GM13976 (cell line): ENCODE measurements around the gene ZRANB1.

Experiments
- DNase-seq: peaks from one replicate; pipeline ENCODE4 v3.0.0; 2012; ENCODE audit warnings: low spot score
- in situ Hi-C: fragments of 300-500 bp; cut with MboI; formaldehyde crosslinking; loops from one replicate; pipeline ENCODE4 v1.12.0; 2022; ENCODE audit warnings: low sequenced_read_pairs, mixed read lengths, inconsistent platforms; ENCODE audit not compliant: unreplicated experiment
- TF ChIP-seq, protein P1 (sequence below): IDR thresholded peaks from 2 replicates; pipeline ENCODE4 v1.5.1; 2012; ENCODE audit warnings: borderline replicate concordance, mild to moderate bottlenecking; ENCODE audit not compliant: insufficient read depth; ENCODE audit errors: extremely low read depth, missing control alignments, control extremely low read depth

ZRANB1 gene

DNA sequence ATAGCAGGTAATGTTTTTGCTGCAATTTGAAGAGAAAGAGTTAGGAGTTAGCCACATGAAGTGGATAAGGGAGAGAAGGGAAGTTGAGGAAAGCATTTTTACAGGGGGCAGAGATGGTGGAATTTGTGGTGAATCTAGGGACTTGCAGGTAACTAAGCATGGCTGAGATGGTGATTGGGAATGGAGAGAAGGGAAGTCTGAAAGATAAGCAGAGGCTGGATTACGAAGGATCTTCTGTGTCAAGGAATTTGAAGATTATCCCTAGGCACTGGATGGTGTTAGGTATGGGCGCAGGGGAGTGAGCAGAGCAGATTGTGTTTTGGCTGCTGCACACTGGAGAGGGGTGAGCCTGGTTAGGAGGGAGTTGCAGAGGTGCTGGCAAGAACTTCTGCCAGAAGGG lies 25.3 kb downstream of the ZRANB1 start:
- no peak for DNase-seq
- in situ Hi-C loops, result no loop called here
- TF ChIP-seq, protein P1, sequence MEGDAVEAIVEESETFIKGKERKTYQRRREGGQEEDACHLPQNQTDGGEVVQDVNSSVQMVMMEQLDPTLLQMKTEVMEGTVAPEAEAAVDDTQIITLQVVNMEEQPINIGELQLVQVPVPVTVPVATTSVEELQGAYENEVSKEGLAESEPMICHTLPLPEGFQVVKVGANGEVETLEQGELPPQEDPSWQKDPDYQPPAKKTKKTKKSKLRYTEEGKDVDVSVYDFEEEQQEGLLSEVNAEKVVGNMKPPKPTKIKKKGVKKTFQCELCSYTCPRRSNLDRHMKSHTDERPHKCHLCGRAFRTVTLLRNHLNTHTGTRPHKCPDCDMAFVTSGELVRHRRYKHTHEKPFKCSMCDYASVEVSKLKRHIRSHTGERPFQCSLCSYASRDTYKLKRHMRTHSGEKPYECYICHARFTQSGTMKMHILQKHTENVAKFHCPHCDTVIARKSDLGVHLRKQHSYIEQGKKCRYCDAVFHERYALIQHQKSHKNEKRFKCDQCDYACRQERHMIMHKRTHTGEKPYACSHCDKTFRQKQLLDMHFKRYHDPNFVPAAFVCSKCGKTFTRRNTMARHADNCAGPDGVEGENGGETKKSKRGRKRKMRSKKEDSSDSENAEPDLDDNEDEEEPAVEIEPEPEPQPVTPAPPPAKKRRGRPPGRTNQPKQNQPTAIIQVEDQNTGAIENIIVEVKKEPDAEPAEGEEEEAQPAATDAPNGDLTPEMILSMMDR, result no peak

DNA sequence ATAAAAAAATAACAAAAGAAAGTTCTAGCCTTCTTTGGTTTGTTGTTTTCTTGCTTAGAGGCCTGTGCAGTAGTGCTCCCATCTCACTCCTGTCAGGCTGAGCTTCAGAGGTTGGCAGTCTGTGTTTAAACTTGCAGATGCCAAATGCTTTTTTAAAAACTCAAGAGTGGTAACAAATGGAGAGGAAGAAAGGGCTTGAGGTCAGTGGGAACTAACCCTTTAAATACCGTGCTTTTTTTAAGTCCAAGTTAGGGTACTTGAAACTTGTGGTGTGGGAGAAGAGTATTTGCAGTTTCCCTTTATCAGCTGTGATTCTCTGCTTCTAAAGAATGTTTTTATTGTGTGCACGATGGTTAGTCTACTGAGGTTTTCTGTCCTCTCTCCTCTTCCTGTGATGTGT lies 29.4 kb downstream of the ZRANB1 start:
- no peak for DNase-seq
- TF ChIP-seq, protein P1, result no peak
- in situ Hi-C loops, result no loop called here

DNA sequence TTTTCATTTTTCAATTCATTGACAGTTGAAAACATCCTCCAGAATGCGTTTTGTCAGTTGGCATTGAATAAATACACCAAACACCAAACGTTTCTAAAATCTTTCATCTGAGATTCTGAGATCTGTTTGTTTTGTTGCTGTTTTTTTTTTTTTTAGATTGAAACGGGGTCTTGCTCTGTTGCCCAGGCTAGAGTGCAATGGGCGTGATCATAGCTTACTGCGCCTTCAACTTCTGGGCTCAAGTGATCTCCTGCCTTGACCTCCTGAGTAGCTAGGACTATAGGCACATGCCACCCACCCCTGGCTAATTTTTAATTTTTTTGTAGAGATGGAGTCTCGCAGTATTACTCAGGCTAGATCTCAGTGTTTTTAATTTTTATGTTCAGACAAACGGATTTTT lies 30.7 kb downstream of the ZRANB1 start:
- in situ Hi-C loops, result no loop called here
- TF ChIP-seq, protein P1, result no peak
- DNase-seq, result no peak

DNA sequence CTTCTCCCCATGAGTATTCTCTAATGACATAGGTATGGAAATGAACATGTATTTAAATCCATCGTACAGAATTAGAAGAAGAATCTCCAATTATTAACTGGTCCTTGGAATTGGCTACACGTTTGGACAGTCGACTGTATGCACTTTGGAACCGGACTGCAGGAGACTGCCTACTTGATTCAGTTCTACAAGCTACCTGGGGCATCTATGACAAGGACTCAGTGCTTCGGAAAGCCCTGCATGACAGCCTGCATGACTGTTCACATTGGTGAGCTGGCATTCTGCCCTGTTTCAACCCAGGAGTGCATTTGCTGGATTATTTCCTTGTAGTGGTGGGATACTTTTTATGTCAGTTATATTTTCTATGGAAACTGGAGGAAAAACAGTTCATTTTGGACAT lies 32.2 kb downstream of the ZRANB1 start:
- in situ Hi-C loops, result no loop called here
- TF ChIP-seq, protein P1, result no peak
- DNase-seq, result no peak

DNA sequence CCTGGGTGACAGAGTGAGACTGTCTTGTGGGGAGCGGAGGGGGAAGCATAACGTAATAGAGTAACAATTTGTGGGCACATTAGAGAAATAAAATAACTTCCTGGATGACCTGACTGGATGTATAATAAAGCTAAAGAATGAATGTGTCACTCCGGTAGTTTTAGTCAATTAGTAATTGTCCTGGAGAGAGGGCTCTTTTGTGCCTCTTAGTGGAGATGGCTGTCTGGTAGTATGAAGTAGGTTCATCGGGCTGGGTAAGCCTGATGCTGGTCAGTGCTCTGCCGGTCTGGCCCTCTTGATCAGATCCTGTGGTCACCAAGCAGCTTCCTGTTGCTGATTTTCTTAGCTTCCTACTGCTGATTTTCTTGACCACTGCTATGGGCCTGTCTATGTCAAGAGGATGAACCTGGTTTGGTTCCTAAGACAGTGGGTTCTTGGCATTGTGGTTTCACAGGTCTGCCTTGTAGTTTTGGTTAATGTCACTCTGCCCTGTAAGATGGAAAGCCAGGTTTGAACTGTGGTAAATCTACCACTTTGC lies 34.1 kb downstream of the ZRANB1 start:
- TF ChIP-seq, protein P1, result no peak
- DNase-seq, result no peak
- in situ Hi-C loops, result no loop called here

DNA sequence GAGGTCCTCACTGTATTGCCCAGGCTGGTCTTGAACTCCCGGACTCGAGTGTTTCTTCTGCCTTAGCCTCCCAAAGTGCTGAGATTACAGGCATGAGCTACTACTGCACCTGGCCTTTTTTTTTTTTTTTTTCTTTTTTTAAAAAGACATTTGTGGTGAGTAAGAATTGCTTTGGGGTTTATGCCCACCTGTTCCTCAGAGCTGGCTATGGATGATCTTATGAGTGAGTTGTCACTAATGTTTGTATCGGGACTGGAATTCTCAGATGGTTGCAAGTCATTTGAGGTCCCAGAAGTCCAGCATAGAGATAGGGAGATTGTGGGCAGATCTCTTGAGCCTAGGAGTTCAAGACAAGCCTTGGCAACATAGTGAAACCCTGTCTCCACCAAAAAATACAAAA lies 35.2 kb downstream of the ZRANB1 start:
- in situ Hi-C loops, result no loop called here
- DNase-seq, result no peak
- TF ChIP-seq, protein P1, result no peak
